Left ventricle myocardium inferior (tissue), 1 donor: ENCODE results near the gene ELAC2. TPM values are rescaled to one million over a fixed set of nuclear protein-coding genes. Genes with fewer than 3 reads are reported as not detected.
A peak's percentile ranks its signal among the peaks of the same experiment; 100 is the strongest.

Experiments
- DNase-seq: peaks from one replicate; pipeline ENCODE4 v3.0.0-alpha.2; 2020
- H3K27ac ChIP-seq: fragments of 200-600 bp; replicated peaks from 2 replicates; pipeline ENCODE4 v1.8.0; 2021
- H3K27me3 ChIP-seq: fragments of 200-600 bp; 2 replicates; pipeline ENCODE4 v1.8.0; 2021; ENCODE audit warnings: low read depth
- H3K36me3 ChIP-seq: fragments of 200-600 bp; 2 replicates; pipeline ENCODE4 v1.8.0; 2021
- H3K4me1 ChIP-seq: fragments of 200-600 bp; 2 replicates; pipeline ENCODE4 v1.8.0; 2021
- H3K4me3 ChIP-seq: fragments of 200-600 bp; 2 replicates; pipeline ENCODE4 v1.8.0; 2021; ENCODE audit warnings: mild to moderate bottlenecking, moderate library complexity
- H3K9me3 ChIP-seq: fragments of 200-600 bp; replicated peaks from 2 replicates; pipeline ENCODE4 v1.8.0; 2021
- intact Hi-C: fragments of 100-400 bp; cut with micrococcal nuclease; formaldehyde crosslinking; loops from one replicate; pipeline ENCODE4 v1.11.0; 2022
- long read RNA-seq: library from polyadenylated mRNA; unstranded; transcript quantifications from one replicate; pipeline ENCODE4 v2.0.0, GENCODE V29; 2021
- total RNA-seq: library from RNA; stranded (reverse); fragmentation: NEBNext Ultra II Directional; extraction: Animal tissue kit (Norgen Biotek cat#: 25700); gene quantifications from one replicate; pipeline ENCODE4 v1.2.1, GENCODE V29; 2021
- TF ChIP-seq, protein P1 (sequence below): fragments of 200-600 bp; IDR thresholded peaks from 2 replicates; pipeline ENCODE4 v1.8.0; 2021; ENCODE audit warnings: antibody characterized with exemption, mild to moderate bottlenecking, borderline replicate concordance
- donor health status: DM: no; HTN: yes; CAD: no; lungs with severe emphysema.

ELAC2 gene, protein sequence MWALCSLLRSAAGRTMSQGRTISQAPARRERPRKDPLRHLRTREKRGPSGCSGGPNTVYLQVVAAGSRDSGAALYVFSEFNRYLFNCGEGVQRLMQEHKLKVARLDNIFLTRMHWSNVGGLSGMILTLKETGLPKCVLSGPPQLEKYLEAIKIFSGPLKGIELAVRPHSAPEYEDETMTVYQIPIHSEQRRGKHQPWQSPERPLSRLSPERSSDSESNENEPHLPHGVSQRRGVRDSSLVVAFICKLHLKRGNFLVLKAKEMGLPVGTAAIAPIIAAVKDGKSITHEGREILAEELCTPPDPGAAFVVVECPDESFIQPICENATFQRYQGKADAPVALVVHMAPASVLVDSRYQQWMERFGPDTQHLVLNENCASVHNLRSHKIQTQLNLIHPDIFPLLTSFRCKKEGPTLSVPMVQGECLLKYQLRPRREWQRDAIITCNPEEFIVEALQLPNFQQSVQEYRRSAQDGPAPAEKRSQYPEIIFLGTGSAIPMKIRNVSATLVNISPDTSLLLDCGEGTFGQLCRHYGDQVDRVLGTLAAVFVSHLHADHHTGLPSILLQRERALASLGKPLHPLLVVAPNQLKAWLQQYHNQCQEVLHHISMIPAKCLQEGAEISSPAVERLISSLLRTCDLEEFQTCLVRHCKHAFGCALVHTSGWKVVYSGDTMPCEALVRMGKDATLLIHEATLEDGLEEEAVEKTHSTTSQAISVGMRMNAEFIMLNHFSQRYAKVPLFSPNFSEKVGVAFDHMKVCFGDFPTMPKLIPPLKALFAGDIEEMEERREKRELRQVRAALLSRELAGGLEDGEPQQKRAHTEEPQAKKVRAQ
- total RNA-seq = 55.6 TPM
- long read RNA-seq, transcript ELAC2-201 (24 exons, 3,148 nt) = major isoform, 179 of 232 reads
- long read RNA-seq, partial matches to known transcripts = 14 of 232 reads
- long read RNA-seq, other reads (novel, unspliced or antisense) = 38 of 232 reads

DNA sequence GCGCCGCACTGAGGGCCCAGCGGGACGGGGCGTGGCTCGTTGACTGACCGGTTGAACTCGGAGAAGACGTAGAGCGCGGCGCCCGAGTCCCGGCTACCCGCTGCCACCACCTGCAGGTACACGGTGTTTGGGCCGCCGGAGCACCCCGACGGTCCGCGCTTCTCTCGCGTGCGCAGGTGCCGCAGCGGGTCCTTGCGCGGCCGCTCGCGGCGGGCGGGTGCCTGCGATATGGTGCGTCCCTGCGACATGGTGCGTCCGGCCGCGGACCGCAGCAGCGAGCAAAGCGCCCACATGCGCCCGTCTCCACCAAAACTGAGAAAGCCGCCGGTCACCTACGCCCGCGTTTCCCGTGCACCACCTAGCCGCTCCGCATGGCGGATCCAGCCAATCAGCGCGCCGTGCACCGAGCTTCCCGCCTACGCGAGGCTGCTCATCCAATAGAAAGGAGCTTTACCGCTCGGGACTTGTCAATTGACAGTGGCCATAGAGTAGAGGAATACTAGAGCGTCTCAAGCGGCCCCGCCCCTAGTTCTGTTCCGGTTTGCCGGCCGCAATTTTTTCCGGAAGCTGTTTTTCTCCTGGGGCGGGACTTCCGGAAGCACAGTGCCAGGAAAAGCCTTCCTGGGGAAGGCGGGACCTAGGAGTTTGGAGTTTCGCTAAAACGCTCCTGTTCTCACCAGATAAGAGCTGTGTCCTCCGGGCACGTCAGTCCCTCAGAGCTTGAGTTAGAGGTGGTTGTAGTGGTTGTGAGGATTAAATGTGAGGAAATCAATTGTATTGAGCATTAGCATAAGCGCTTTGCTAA, at the start of gene ELAC2:
TSS of gene ELAC2 (minus strand) at position 373 of the 805 bp plus-strand sequence. CDS start at position 293, 80 bp downstream.
- peaks cover 39% of the 10 kb centered on the region for H3K36me3 ChIP-seq
- H3K9me3 ChIP-seq = no peaks in the 10 kb centered on the region
- peak within 1 kb of the TSS; percentile 100 for H3K4me3 ChIP-seq
- peak; percentile 96 for DNase-seq
- intact Hi-C loops = no loop called here
- H3K27ac ChIP-seq = peak within 1 kb of the TSS; percentile 95
- peaks cover 26% of the 10 kb centered on the region for H3K4me1 ChIP-seq
- TF ChIP-seq, protein P1, sequence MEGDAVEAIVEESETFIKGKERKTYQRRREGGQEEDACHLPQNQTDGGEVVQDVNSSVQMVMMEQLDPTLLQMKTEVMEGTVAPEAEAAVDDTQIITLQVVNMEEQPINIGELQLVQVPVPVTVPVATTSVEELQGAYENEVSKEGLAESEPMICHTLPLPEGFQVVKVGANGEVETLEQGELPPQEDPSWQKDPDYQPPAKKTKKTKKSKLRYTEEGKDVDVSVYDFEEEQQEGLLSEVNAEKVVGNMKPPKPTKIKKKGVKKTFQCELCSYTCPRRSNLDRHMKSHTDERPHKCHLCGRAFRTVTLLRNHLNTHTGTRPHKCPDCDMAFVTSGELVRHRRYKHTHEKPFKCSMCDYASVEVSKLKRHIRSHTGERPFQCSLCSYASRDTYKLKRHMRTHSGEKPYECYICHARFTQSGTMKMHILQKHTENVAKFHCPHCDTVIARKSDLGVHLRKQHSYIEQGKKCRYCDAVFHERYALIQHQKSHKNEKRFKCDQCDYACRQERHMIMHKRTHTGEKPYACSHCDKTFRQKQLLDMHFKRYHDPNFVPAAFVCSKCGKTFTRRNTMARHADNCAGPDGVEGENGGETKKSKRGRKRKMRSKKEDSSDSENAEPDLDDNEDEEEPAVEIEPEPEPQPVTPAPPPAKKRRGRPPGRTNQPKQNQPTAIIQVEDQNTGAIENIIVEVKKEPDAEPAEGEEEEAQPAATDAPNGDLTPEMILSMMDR = no peak
- no peaks in the 10 kb centered on the region for H3K27me3 ChIP-seq

- Histone ChIP-seq H3K36me3 (no peaks in the 10 kb centered on the region), H3K27me3 (peaks cover 10% of the 10 kb centered on the region), H3K4me1 (no peaks in the 10 kb centered on the region), H3K4me3 (no peak overlapping the region), H3K27ac (no peak overlapping the region), H3K9me3 (peaks cover 15% of the 10 kb centered on the region)
- intact Hi-C loops = no loop called here
- TF ChIP-seq, protein P1 = no peak
- DNase-seq = no peak
These were observed 47.2 kb upstream of the ELAC2 start for GRCh38 chr17:13065032-13065431.

GRCh38 chr17:13055131-13055530, 37.3 kb upstream of the ELAC2 start:
- no peak overlapping the region for H3K4me3 ChIP-seq
- TF ChIP-seq, protein P1 = no peak
- no peak for DNase-seq
- H3K36me3 ChIP-seq = no peaks in the 10 kb centered on the region
- no peaks in the 10 kb centered on the region for H3K4me1 ChIP-seq
- intact Hi-C loops = no loop called here
- no peak overlapping the region for H3K27ac ChIP-seq
- H3K9me3 ChIP-seq = no peaks in the 10 kb centered on the region
- peaks cover 41% of the 10 kb centered on the region for H3K27me3 ChIP-seq

DNA sequence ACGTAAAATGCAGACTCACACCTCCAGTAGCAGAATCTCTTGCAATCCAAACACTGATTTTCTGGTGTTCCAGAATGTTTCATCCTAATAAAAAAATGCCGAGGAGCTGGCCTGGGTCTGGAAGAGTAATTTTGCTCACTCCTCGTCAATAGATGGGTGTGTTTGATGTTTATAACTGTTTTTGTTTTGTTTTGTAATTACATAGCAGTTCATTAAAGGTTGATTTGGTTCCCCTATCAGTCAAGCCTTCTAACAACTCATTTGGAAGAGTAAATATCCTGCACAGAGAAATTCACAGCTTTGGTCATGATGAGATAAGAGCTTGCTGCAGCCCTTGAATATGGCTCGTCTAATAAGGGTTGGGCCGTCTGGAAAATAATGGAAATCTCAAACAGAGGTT, 36.8 kb upstream of the ELAC2 start:
- Histone ChIP-seq H3K9me3 (no peaks in the 10 kb centered on the region), H3K4me3 (no peak overlapping the region), H3K36me3 (no peaks in the 10 kb centered on the region), H3K4me1 (no peaks in the 10 kb centered on the region), H3K27ac (no peak overlapping the region), H3K27me3 (peaks cover 46% of the 10 kb centered on the region)
- intact Hi-C loops = no loop called here
- TF ChIP-seq, protein P1 = no peak
- no peak for DNase-seq

GRCh38 chr17:13051915-13052314, 34.1 kb upstream of the ELAC2 start:
- H3K27ac ChIP-seq = no peak overlapping the region
- H3K4me1 ChIP-seq = no peaks in the 10 kb centered on the region
- peaks cover 62% of the 10 kb centered on the region for H3K27me3 ChIP-seq
- intact Hi-C loops = no loop called here
- H3K9me3 ChIP-seq = no peaks in the 10 kb centered on the region
- TF ChIP-seq, protein P1 = no peak
- H3K36me3 ChIP-seq = no peaks in the 10 kb centered on the region
- no peak for DNase-seq
- no peak overlapping the region for H3K4me3 ChIP-seq
